Measurements from ENCODE around the gene PLA2G4A. TPM values are rescaled to one million over a fixed set of nuclear protein-coding genes. Genes with fewer than 3 reads are reported as not detected.
A peak's percentile ranks its signal among the peaks of the same experiment; 100 is the strongest.

PLA2G4A gene
- polyA plus RNA-seq, 1 donor (not counting 4 experiments of a cell fraction or from before 2014, with no cell fraction given) = 29.2 TPM

- Histone ChIP-seq H3K9me1 (ENCODE audit: control insufficient read depth, extremely low read depth, insufficient read depth, low read length) (no peaks in the 10 kb centered on the region), H3K9me3 (ENCODE audit: control insufficient read depth, low read depth, low read length) (no peaks in the 10 kb centered on the region), H3K4me3 (ENCODE audit: control insufficient read depth in 2 of 3, extremely low read depth in 1 of 3, insufficient read depth in 2 of 3, low read depth in 1 of 3, low read length in 3 of 3) (no peak overlapping the region), H3K27me3 (ENCODE audit: control insufficient read depth, extremely low read depth, insufficient read depth, low read length) (no peaks in the 10 kb centered on the region), H3K27ac (ENCODE audit: control insufficient read depth, insufficient read depth, low read length) (no peak overlapping the region), H3K79me2 (ENCODE audit: control insufficient read depth, insufficient read depth, low read length) (no peaks in the 10 kb centered on the region), H3K36me3 (ENCODE audit: control insufficient read depth in 2 of 2, extremely low read depth in 1 of 2, insufficient read depth in 2 of 2, low read length in 2 of 2) (no peaks in the 10 kb centered on the region), H3K4me2 (ENCODE audit: control insufficient read depth, extremely low read depth, insufficient read depth, low read depth, low read length) (no peak overlapping the region), H3K9ac (ENCODE audit: control insufficient read depth, extremely low read depth, insufficient read depth, low read length) (no peak overlapping the region), H2AFZ (ENCODE audit: control insufficient read depth, low read length) (peak overlapping the region; percentile 25), H4K20me1 (ENCODE audit: control insufficient read depth, extremely low read depth, insufficient read depth, low read length) (no peaks in the 10 kb centered on the region), H3K4me1 (ENCODE audit: control insufficient read depth, extremely low read depth, insufficient read depth, low read length) (peaks cover 3% of the 10 kb centered on the region)
- no peak for TF ChIP-seq CTCF (optimal IDR thresholded peaks at IDR 0.05 in 1 of 3, IDR thresholded peaks at IDR 0.05 in 1 of 3, conservative IDR thresholded peaks at IDR 0.05 in 1 of 3; ENCODE audit: extremely low read depth in 1 of 3, insufficient read depth in 2 of 3, low read length in 3 of 3)
- no peak for TF ChIP-seq EZH2 (IDR thresholded peaks at IDR 0.05; ENCODE audit: low read length)
- dilution Hi-C loops (cut with MboI; ENCODE audit: extremely low pct_ligation_motif_present, low sequenced_read_pairs) = loop anchor here (25.0 kb wide), 1 partner anchor 365 kb away; no protein-coding TSS in a partner anchor
- DNase-seq (ENCODE audit: low read depth, low spot score) (no peak), FAIRE-seq (peak; percentile 65)
These were observed 148.7 kb downstream of the PLA2G4A start for GRCh38 chr1:186977266-186977957.

- no peak overlapping the region for H3K9ac ChIP-seq (ENCODE audit: control insufficient read depth, extremely low read depth, insufficient read depth, low read length)
- FAIRE-seq = no peak
- dilution Hi-C loops (cut with MboI; ENCODE audit: extremely low pct_ligation_motif_present, low sequenced_read_pairs) = loop anchor here (25.0 kb wide), 1 partner anchor 367 kb away; no protein-coding TSS in a partner anchor
These were observed 150.1 kb downstream of the PLA2G4A start for GRCh38 chr1:186978596-186979556.

More at GRCh38 chr1:186978596-186979556, 150.1 kb downstream of the PLA2G4A start:
- Histone ChIP-seq H2AFZ (ENCODE audit: control insufficient read depth, low read length) (no peak overlapping the region), H3K36me3 (ENCODE audit: control insufficient read depth in 2 of 2, extremely low read depth in 1 of 2, insufficient read depth in 2 of 2, low read length in 2 of 2) (no peaks in the 10 kb centered on the region), H3K4me1 (ENCODE audit: control insufficient read depth, extremely low read depth, insufficient read depth, low read length) (peaks cover 4% of the 10 kb centered on the region), H3K9me1 (ENCODE audit: control insufficient read depth, extremely low read depth, insufficient read depth, low read length) (no peaks in the 10 kb centered on the region), H3K27me3 (ENCODE audit: control insufficient read depth, extremely low read depth, insufficient read depth, low read length) (no peaks in the 10 kb centered on the region), H3K27ac (ENCODE audit: control insufficient read depth, insufficient read depth, low read length) (no peak overlapping the region), H3K9me3 (ENCODE audit: control insufficient read depth, low read depth, low read length) (no peaks in the 10 kb centered on the region), H3K4me2 (ENCODE audit: control insufficient read depth, extremely low read depth, insufficient read depth, low read depth, low read length) (no peak overlapping the region), H4K20me1 (ENCODE audit: control insufficient read depth, extremely low read depth, insufficient read depth, low read length) (no peaks in the 10 kb centered on the region), H3K4me3 (ENCODE audit: control insufficient read depth in 2 of 3, extremely low read depth in 1 of 3, insufficient read depth in 2 of 3, low read depth in 1 of 3, low read length in 3 of 3) (no peak overlapping the region), H3K79me2 (ENCODE audit: control insufficient read depth, insufficient read depth, low read length) (no peaks in the 10 kb centered on the region)
- TF ChIP-seq CTCF (optimal IDR thresholded peaks at IDR 0.05 in 1 of 3, IDR thresholded peaks at IDR 0.05 in 1 of 3, conservative IDR thresholded peaks at IDR 0.05 in 1 of 3; ENCODE audit: extremely low read depth in 1 of 3, insufficient read depth in 2 of 3, low read length in 3 of 3) (no peak), EZH2 (IDR thresholded peaks at IDR 0.05; ENCODE audit: low read length) (no peak)
- no peak for DNase-seq (ENCODE audit: low read depth, low spot score)

All from keratinocyte (primary cell).